A204.1 (cell line): ENCODE data around the gene PHF23.

Source experiments
- FAIRE-seq: peaks from 2 replicates; lab custom pipeline; 2012; peaks lifted over from hg19 to GRCh38; lab: Jason Lieb, UNC

PHF23 gene

DNA sequence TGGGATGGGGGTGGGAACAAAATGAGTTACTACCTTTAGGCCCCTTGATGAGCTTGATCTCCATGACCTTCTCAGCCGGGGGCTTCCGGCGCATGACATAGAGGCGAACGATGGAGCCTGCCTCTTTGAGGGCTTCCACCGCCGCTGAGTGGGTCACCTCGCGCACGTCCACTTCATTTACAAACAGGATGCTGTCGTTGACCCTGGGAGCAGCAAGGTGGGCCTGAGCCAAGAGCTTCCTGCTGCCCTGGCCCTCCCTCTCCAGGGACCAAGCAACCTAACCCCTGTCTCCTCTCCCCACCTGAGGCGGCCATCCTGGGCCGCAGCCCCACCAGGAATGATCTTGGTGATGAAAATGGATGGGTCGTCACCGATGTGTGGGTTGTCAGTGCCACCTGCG, 35.9 kb downstream of the PHF23 start:
- FAIRE-seq, result no peak

DNA sequence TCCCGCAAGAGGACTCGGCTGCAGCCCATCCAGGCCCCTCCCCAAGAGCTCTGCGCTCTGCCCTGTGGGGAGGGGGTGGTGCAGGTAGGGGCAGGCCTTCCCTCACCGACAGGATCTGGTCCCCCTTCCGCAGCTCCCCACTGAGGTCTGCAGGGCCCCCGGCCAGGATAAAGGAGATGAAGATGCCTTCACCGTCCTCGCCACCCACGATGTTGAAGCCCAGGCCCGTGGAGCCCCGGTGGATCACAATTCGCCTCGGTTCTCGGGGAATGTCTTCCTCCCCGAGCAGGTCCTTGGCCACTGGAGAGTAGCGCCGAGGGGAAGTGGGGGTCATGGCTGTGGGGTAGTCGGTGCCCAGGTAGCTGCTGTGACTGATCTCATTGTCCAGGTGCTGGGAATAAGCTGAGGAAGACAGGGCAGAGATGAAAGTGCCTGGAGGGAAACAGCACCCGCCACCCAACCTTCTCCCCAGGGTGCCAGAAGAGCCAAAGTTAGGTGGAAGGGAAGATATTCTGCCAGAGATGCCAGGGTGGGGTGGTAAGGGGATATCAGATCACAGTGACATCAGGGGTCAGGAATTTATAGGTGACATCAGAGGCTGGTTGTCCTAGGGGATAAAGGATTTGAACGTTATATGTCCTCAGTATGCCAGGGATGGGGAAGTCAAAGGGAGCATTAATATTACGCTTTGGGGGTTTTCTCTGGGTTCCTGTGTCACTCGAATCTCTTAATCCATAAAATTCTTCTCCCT, 42.4 kb downstream of the PHF23 start:
- no peak for FAIRE-seq

DNA sequence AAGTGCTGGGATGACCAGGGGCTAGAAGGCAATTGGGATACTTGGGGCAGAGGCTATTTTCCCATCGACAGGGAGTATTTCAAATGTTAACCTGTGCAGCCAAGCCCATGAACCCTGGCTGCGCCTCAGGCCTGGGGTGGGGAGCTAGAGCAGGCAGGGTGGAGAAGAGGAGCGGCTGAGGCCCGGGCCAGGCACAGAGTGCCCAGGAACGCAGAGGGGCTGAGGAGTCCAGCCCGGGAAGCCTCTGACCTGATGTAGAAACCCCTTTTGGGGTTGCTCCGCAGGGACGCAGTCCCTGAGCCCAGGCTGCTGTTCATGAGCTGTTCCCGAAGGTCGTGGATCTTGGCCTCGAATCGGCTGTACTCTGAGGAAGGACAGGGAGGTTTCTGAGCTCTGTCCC, 43.3 kb downstream of the PHF23 start:
- no peak for FAIRE-seq

DNA sequence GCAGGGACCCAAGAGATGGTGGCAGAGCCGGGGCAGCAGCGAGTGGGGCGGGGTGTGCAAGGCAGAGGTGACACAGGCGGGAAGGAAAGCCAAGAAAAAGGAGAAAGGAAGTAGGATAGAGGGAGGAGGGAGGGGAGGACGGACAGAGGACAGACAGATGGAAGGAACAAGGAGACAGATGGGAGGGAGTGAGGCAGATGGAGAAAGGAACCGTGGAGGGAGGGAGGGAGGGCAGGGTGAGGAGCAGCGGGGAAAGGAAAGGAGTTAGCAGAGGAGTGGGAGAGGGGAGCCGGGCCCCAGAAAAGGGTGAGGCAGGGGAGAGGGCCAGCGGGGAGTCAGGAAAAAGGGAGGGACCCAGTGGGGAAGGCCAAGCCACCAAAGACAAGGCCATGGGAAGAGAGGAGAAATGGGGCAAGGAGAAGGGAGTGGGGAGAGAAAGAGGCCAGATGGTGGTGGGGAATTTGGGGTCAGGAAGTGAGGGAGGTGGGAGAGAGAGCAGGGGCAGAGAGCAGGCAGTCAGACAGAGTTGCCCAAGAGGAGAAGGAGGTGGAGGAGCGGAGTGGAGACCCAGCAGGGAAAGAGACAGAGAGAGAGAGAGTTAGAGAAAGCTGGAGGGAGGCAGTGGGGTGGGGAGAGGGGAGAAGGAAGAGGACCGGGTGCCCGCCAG, 46.9 kb downstream of the PHF23 start:
- no peak for FAIRE-seq

DNA sequence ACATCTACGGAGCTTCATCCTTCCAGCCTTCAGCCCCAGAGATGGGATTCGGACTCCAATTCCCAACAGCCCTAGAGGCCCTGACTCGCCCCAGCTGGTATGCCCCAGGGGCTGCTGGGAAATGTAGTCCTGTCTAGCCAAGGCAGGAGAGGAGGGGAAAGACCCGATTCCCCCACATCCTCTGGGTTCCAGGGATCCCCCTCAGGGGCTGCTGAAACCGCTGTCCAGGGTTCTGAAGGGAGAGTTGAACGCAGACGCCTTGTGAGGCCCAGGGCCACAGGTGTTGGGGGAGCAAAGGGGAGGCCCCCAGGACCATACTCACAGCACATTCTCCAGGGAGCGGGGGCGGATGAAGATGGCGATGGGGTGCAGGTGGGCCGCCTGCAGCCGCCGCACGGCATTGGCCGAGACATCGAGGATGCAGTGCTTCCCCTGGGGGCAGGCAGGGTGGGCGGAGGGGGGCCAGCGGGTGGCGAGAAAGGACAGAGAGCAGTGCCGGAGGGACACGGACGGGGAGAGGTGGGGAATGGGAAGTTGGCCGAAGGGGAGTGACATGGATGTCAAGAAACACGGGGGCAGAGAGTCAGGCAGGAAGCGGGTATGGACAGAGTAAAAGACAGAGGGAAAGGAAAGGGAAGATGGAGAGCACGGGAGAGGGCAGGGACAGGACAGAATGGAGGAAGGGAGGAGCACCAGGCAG, 47.5 kb downstream of the PHF23 start:
- no peak for FAIRE-seq

DNA sequence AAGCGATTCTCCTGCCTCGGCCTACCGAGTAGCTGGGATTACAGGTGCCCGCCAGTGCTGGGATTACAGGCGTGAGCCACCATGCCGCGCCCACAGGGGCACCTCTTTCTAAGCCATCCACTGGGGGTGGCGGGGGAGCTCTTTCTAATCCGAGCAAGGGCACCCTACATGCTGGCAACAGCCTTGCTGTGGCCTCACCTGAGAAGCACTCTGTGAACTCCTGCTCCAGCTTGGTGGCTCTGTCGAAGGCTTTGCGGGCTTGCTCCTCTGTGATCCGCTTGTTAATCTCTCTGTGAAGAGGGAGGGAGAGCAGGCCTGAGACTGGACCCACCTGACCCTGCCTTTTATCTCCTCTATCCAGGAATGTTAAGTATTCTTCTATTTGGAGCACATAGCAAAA, 48.2 kb downstream of the PHF23 start:
- no peak for FAIRE-seq

DNA sequence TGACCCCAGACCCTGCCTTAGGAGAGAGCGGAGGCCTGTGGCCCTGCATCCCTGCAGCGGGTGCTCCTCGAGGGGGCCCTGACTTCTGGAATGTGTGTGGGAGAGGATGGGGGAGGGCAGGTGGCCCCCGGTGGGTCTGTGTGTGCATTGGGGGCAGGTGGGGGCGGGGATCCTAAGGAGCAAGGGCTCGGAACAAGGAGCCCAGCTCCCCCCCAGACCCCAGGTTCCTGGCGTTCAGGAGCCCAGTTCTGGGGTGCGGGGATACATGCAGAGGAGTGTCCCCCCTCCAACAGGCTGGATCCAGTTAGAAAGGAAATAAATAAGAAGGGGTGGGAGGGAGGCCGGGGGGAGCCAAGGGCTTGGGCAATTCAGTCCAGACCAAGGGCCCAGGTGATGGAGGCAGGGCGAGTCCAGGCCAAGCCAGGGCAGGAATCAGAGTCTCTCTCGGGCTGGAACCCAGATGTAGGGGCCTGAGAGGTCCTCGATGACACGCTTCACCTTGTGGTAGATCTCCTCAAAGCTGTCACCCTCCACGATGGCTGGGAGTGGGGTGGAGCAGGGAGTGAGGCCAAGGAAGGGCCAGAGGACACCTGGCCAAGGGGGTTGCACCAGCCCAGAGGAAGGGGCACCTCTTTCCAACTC, 48.9 kb downstream of the PHF23 start:
- no peak for FAIRE-seq

DNA sequence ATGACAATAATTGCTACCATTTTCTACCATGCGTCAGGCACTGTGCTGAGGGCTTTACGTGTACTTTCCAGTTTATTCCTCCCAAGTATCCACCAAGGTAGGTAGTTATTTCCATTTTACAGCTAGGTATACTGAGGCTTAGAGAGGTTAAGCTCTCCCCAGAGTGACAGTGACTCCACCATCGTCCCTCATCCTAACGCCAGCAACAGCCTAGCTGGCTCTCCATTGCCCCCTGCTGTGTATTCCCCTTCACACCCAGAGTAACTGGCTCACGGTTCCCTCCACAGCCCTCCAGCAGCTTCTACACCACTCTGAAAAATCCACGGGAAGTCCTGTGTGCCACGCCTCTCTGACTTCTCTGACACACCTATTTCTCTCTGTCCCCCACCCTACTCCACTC, 53.0 kb downstream of the PHF23 start:
- no peak for FAIRE-seq
